SKM-1 (cell line): ENCODE measurements around the gene SUCLG2.

Experiments used
- DNase-seq: peaks from one replicate; lab custom pipeline; 2025; ENCODE audit not compliant: unreplicated experiment; lab: John Stamatoyannopoulos, UW

The SUCLG2 gene

GRCh38 chr3:67518236-67518635, 136.2 kb downstream of the SUCLG2 start:
- no peak for DNase-seq

DNA sequence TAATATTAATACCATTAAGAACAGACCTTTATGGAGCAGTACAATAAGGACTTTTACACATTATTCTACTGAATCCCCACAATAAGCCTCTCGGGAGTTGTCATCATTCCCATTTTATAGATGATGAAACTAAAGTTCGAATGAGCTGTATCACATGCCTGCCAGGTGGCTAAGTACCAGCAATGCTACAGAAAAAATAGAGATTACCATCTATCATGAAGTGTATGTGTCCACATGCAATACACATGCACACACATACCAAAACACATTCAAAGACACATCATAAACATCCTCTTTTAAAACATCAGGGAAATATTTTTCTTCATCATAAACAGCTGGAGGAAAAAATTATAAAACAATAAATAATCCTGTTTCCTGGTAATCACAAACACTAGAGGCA, 136.6 kb downstream of the SUCLG2 start:
- DNase-seq = no peak

- DNase-seq = no peak
Observed at GRCh38 chr3:67516496-67516895, 137.9 kb downstream of the SUCLG2 start.

DNA sequence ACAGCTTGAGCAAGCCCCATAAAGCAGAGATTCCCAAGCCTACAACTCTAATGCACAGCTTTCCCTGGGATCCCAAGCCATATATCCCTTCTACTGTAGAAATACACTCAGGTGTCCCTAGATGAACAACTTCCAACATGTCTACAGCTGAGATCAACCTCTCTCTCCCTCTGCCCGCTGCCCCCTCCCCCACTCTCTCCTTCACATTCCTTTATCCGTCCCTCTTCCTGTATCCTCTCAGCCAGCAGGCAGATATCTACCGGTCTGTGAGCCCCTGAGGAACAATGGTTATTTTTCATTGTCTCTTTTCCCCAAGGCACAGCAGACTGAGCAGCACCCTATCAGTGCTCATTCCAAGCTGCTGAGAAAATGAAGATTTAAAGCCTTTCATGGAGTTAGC, 138.6 kb downstream of the SUCLG2 start:
- DNase-seq = no peak

GRCh38 chr3:67509471-67510075, 144.8 kb downstream of the SUCLG2 start:
- DNase-seq = no peak

DNA sequence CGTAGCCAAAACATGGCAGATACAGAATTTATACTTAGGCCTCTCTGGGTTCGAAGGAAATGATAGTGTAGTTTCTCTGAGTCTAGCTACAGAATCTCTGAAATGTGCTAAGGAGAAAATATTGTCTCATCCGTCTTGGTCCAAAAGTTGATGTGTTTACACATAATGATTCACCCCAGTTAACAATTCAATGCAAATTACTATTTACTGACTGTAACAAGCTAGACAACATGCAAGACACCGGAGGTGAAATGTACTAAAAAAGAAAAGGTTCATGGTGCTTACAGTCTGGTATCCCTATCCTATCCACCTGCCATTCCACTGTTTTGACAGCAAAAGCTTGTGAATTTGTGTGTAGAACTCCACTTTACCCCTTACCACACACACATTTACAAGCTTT, 146.8 kb downstream of the SUCLG2 start:
- no peak for DNase-seq

DNA sequence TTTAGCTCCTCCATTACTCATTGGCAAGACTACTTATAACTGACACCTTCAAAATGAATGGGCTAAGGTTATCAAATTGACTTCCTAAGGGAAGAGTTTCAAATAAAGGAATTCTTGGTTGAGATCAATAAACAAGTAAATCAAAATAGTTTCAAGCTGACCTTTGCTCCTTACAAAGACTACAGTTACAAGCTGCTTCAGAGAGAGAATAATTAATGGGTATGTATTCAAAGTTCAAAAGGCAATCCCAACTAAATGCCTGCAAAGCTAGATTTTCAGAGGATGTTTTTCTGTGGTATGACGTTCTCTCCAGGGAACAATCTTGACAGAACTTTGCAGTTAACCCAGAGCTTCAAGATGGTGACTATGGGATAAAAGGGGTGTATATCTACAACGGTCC, 153.7 kb downstream of the SUCLG2 start:
- DNase-seq = no peak

DNA sequence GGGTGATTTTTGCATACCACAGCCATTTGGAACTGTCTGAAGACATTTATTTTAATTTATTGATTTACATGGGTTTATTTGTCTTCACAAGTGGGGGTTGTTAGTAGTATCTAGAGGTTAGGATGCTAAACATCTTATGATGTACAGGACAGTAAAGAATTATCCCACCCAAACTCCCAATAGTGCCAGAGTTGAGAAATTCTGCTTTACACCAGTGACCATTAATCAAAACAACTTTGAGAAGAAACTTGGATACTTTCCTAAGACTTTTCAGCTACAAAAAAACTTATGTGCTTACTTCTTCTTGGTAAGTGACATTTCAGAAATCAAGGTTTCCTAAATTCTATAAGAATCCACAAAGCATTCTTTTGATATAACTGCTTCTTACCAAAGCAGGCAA, 156.7 kb downstream of the SUCLG2 start:
- DNase-seq = no peak

DNA sequence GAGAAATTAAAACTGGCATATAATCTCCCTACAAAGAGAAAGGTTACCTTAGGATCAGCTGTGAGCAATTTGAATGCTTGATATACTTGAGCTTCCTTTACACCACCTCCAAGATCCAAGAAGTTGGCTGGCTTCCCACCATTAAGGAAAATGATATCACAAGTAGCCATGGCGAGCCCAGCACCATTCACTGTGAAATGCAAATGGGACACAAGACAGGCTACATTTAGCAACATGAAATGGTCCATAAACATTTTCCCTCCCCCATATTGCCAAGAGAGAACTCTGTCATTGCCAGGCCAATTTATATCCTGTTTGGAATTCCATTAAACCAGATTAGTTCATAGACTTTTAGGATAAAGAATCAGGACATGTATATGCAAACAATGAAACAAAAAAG, 158.7 kb downstream of the SUCLG2 start:
- DNase-seq = no peak

DNA sequence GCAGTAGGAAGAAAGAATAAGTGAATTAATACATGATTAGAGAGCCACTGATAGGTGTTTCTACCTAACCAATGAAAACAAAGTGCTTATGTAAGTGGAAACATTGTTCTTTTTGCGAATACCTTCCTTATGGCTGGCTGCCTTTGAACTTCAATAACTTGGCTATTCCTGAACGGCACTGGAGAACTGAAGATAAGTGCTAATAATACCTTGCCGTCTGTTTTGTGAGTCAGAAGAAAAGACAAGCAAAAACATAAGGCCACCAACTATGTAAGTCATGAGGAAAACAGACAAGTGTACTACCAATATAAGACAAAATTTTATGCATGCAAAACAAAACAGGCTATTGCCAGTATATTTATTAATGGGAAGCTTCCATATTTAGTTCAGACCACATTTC, 160.6 kb downstream of the SUCLG2 start:
- no peak for DNase-seq

GRCh38 chr3:67490658-67491057, 163.8 kb downstream of the SUCLG2 start:
- no peak for DNase-seq

DNA sequence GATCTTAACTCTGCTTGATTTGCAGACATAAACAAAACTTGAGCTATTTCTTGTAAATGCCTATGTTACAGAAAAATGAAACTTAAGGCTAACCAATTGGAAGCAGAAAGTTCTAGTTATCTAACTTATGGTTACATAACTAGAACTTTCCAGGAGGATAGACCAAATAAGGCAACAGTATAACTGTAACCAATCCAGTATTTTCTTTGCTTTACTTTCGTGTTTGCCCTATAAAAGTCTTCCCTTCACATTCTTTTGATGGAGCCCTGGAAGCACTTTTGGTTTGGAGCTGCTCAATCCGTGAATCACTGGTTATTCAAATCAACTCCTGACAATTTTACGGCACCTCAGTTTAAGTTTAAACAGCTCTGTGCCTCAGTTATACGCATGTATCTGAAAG, 164.6 kb downstream of the SUCLG2 start:
- DNase-seq = no peak

- DNase-seq = no peak
Observed at GRCh38 chr3:67487564-67488114, 166.8 kb downstream of the SUCLG2 start.

GRCh38 chr3:67486883-67487282, 167.5 kb downstream of the SUCLG2 start:
- no peak for DNase-seq

- no peak for DNase-seq
Observed at GRCh38 chr3:67484085-67484484, 170.3 kb downstream of the SUCLG2 start.

- DNase-seq = no peak
Observed at GRCh38 chr3:67481126-67481525, 173.3 kb downstream of the SUCLG2 start.

- DNase-seq = no peak
Observed at GRCh38 chr3:67478423-67478822, 176.0 kb downstream of the SUCLG2 start.

- no peak for DNase-seq
Observed at GRCh38 chr3:67474311-67474710, 180.1 kb downstream of the SUCLG2 start.

- DNase-seq = no peak
Observed at GRCh38 chr3:67472674-67473201, 181.7 kb downstream of the SUCLG2 start.

DNA sequence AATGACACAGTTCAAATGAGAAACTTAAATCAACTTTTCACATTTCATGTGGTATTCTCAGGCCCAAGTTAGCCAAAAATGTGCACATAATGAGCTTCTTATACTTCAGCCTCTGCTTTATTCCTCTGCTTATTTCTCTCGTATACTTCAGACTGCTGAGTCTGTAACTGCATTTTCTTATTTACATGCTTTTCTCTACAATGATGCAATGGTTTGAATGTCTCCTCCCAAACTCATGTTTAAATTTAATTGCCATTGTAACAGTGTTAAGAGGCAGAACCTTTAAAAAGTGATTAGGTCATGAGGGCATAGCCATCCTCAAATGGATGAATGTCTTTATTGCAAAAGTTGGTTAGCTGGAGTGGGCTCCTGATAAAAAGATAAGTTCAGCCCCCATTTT, 184.2 kb downstream of the SUCLG2 start:
- no peak for DNase-seq

GRCh38 chr3:67468511-67468910, 185.9 kb downstream of the SUCLG2 start:
- no peak for DNase-seq

- DNase-seq = no peak
Observed at GRCh38 chr3:67463656-67464055, 190.8 kb downstream of the SUCLG2 start.

DNA sequence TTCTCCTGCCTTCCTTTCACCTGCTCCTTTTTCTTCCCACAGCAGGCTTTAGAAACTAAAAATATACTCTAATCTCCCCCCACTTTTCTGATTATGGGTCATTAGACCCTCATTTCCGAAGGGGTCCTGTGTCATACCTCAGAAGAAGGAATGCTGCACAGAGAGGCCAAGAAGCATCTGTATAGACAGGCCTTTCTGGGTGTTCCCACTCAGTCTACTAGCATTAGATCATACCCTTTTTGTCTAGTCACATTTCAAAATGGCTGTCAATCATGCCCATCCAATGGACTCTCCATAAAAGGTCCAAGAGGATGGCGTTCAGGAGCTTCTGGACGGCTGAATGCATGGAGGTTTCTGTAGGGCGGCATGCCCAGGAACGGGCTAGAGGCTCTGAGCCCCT, 192.2 kb downstream of the SUCLG2 start:
- no peak for DNase-seq
